COLO829 (cell line): ENCODE measurements around the gene SVBP.
"Not testable (repeated sequence)": the region's sequence is repeated elsewhere in the genome, so short reads cannot be mapped to it uniquely, and the experiment has no call there.

Experiments
- DNase-seq: peaks from one replicate; pipeline ENCODE4 v3.0.0; 2012; ENCODE audit warnings: low spot score

The SVBP gene

DNA sequence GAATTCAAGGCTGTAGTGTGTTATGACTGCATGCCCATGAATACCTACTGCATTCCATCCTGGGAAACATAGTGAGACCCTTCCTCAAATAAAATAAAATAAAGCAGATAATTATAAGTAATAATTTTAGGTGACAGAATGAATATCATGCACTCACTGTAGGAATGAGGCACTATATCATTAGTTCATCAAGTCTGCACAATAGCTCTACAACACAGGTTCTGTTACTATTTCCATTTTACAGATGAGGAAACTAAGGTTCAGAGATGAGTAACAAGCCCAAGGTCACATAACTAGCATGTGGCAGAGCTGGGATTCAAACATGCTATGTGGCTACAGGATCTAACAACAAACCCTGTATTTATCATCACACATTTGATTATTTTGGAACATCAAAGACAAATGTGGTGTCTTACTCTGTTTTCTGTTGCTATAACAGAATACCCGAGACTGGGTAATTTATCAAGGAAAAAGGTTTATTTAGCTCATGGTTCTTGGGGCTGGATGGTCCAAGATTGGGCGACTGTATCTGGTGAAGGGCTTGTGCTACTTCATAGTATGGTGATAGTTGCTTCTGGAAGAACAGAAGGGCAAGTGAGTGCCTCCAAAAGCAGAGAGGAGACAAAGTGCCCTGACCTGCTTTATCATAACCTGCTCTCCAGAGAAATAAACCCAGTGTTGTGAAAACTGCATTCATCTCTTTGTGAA is 24.4 kb upstream of the SVBP start:
- no peak for DNase-seq

DNA sequence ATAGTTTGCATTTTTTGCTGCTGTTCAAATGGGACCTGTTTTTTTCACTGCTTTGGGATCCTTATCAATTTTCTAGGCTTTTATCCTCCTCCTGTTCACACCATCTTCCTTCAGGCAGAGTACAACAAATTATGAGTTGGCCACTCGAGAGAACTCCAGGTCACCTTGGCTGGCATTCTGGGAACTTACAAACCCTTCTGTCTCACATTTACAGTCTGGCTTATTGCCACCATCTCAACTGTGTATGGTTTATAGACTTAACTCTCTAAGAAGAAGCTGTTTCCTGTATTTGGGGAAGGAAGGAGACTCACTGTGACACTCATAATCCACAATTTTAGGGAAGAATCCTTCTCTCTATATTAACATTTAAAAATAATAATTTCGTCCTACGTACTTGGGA is 23.8 kb upstream of the SVBP start:
- DNase-seq = no peak

DNA sequence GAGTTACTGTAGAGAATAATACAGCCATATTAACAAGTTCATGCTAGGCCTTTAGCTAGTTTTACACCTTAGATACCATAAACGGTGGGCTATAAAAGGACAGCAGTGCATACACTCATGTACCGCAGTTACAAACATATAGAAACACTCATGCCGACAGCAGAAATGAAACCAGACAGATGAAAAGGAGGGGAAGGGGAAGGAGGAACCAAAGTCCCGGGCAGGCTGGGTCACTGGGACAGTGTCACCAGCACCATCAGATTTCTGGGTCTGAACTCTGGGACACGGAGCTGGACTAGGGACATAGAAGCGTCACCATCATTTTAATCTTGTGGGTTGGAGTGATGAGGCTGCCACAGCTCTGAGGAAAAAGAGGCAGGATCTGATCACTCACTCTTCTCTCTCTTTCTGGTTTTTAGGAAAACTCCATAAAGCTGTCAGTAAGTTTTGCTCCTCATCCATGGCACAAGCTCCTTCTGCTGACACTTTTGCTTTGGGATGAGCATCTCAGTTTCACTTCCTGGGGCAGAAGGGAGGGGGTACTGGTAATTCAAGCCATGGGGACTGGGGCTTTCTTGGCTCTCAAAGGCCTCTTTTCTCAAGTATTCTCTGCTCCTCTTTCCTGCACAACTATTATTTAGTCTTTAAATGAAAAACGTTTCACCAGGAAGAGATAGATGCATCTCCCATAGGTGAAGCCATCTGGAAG is 21.4 kb upstream of the SVBP start:
- DNase-seq = no peak

DNA sequence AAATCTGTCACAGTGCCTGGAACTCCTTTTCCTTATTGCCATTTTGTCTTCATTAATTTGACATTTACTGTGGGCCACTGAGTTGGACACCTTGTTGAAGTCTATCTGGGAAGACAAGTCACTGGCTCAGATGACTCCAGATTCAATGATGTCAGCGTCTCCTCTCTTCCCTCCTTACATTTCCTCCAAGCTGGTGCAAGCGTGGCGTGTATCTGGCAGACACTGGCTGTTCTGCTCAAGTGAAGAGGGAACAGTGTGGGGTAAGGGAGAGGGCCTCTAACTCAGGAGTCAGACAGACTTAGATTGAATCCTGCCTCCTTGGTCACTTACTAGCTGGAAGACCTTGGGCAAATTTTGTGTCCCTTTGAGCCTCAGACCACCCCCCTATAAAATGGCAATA is 20.5 kb upstream of the SVBP start:
- DNase-seq = no peak

DNA sequence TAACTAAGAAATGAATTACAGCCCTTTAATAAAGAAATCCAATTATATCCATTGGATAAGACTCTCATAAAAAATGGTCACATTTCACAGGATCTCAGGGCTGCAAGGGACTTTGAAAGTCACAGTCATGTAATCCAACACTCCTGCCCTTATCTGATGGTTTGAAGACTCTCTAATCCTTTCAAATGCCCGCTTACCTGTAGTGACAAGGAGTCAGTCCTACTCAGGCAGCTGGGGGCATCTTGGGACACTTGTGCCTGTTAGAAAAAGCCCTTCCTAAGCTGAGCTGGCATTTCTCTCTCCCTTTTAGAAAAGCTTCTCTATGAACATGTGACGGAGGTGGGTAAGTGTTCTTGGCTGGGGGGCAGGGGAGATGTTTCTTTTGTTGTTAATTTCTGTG is 18.2 kb upstream of the SVBP start:
- no peak for DNase-seq

DNA sequence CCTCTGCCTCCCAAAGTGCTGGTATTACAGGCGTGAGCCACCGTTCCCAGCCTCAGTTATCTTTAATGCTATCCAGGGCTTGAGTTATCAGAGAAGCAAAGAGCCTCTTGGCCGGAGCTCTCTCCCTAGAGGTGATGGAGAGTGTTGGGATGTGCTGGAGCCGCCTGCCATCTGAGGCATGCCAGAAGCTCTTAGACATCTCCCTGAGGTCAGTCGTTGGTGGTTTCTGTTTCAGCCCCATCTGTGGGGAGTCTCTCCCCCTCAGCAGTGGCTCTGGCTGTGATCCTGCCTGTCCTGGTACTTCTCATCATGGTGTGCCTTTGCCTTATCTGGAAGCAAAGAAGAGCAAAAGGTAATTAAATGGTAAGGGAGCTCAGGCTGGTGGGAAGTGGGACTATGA is 17.6 kb upstream of the SVBP start:
- no peak for DNase-seq

DNA sequence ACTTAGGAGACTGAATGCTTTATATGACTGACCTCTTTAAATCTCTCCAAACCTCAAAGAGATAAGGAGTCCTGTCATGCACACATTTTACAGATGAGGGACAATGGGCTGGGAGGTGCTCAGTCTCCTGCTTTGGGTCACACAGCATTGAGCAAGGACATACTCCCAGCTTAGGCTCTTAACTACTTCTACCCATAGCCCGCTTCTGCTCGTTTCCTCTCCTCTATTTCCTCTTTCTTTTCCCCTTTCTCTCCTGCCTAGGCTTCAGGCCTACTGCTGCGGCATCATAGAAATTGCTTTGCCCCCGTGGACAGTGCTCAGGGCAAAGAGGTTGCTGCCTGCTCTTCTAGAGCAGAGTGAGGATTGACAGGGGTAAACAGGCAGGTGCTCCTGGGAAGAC is 16.8 kb upstream of the SVBP start:
- DNase-seq = no peak

DNA sequence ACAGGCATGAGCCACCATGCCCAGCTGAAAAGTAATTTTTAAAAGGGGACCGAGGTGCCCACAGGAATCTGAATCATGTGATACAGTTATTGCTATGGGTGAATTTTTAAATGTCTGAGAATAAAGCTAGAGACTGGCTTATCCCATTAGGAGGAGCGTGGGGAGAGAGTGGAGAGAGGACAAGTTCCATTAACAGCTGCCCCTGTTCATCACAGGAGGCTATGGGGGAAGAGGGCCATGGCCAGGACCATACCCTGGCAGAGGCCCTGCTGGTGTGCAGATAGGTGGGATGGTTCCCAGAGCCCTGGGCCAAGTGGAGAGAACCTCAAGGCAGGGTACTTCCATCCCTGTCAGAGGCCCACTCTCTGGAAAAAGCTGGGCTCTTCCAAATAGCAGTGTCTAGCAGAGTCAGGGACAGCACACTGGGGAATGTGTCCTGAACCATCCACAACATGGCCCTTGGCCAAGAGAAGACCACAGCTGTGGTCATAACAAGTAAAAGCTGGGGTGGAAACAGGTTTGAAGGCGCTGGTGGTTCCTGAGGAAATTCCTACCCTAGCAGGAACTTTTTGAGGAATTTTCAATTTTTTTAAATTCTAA is 15.5 kb upstream of the SVBP start:
- DNase-seq = no peak

DNA sequence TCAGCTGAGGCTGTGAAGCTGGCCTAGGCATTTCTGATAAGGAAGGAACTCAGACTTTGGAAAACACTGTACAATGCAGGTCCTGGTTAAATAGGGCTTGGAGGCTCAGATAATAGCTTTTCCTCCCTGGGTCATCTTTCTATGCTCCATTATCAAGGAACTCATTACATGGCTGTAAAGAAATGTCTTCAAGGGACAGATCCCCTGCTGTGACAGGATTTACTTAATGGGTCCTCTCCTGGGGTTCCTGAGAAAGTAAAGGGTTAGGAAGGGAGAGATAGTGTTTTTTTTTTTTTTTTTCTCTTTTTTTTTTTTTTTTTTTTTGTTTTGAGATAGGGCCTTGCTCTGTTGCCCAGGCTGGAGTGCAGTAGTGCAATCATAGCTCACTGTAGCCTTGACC is 14.1 kb upstream of the SVBP start:
- DNase-seq = no peak

DNA sequence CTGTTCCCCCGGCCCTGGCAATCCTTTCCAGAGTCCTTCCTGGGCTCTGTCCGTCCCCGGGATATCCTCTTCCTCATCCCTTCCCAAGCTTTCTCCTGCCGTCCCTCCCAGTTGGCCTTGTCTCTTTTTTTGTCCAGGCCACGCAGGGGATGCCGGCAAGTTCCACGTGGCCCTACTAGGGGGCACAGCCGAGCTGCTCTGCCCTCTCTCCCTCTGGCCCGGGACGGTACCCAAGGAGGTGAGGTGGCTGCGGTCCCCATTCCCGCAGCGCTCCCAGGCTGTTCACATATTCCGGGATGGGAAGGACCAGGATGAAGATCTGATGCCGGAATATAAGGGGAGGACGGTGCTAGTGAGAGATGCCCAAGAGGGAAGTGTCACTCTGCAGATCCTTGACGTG is 13.4 kb upstream of the SVBP start:
- no peak for DNase-seq

DNA sequence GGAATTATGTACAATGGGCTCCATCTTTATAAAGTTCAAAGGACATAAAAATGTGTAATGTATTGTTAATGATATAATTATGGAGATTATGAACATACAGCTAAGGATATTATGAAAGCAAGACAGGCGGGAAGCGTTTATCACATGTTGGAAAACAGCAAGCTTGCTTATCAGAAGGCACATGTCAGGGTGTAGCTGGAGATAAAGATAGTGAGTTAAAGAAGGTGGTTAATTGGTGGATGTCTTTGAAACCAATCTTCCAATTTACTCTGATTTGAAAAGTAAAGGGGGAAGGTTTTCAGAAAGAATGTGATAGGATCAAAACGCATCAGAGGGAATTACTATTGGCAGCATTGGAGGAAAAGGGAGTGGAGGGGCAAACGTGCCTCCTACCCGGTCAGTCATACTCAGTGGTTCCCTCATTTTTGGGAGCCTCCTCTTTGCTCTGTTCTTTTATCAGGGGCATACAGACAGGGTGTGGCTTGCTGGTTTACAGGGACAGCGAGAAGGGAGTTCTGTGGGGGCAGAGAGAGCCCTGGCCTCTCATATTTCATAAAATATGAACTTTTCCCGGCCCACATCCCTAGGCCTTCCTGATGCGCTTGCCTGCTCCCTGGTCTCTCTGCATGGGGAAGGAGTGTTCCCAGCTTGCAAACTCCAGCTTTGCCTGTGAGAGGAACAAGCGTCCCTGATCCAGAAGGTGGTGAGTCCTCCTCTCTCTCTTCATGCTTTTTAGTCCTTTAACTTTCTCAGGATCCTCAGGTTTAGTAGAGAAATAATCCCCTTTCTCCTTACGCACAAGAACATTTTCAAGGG is 8.0 kb upstream of the SVBP start:
- no peak for DNase-seq

DNA sequence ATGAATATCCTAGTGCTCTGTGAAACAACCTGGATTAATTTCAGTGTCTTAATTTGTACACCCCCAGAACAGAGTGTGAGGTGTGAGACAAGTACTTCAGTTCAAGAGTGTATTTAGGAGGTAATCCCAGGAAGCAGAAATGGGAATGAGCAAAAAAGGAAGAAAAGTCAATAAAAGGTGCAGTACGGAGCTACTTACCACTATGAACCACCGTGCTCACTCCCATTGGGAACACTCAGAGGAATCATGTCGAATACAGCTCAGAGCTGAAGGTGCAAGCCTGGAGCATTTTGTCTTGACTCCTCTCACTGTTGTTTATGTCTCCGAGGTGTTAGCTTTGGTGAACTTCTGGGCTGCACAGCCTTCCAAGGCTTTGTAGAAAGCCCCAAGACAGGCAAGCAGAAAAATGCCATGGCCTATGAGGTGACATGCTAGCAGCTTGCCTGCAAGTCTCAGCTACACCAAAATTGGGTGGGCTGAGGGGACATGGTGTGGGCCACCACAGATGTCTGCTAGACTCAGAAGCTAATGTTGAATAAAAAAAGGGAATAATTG is 7.4 kb upstream of the SVBP start:
- DNase-seq = no peak

DNA sequence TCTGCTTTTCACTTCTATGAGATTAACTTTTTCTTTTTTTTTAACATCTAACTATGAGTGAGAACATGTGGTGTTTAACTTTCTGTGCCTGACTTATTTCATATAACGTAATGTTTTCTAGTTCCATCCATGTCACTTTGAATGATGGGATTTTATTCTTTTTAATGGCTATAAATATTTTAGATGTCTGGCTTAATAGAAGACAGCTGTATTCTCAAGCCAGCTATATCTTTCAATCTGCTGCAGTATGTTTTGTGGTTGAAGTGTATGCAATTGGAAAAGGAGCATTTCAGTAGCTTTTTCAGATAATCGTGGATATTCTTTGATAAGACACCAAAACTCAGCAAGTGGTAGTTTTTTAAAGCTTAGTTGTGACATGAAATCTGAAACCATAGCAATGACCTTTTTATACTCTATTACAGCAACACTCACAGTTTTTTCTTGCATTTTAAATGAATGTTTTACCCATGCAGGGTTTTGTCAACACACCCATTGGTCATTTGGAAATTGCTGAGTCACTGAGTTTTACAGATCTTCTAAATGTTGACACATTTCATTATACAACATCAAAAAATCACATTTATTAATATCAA is 5.7 kb upstream of the SVBP start:
- DNase-seq = no peak

DNA sequence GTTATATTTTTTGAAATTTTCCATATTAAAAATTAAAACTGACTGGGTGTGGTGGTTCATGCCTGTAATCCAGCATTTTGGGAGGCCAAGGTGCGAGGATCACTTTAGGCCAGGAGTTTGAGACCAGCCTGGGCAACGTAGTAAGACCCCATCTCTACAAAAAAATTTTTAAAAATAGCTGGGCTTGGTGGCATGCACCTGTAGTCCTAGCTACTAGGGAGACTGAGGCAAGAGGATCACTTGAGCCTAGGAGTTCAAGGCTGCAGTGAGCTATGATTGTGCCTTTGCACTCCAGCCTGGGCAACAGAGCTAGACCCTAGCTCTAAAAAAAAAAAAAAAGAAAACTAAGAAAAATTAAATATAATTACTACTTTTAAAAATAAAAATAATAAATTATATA is 4.5 kb upstream of the SVBP start:
- DNase-seq = no peak

DNA sequence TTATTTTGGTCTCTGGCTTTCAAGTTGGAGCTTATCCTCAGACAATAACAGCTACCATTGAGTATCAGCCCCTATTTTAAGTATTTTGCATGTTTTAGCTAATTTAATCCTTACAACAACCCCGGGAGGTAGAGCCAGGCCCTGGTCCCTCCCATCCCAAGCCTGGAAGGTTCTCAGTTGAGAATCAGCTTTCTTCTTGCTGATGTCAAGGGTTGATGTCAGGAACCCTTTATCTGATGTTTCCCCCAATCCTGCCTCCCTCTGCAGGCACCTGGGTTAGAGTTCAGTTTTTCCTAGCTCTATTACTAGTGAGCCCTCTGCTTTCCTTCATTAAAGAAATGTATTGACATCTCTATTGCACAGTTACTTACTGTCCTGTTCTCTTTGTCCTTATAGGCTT is 3.6 kb upstream of the SVBP start:
- DNase-seq = no peak

DNA sequence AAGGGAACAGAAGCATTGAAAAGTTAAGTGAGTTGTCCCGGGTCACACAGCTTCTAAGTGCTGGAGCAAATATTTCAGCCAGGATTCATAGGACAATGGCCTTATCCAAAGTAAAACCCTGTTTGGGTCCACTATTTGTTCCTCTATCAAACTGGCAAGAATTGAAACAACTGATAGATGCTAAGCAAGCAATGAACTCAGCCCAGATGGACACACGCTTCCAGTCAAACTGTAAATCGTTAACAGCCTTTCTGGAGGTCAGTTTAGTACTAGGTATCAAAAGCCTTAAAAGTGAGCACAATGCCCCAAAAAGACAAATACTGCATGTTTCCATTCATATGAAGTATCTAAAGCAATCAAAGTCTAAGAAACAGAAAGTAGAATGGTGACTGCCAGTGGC is 779 bp upstream of the SVBP start:
- DNase-seq = no peak

DNA sequence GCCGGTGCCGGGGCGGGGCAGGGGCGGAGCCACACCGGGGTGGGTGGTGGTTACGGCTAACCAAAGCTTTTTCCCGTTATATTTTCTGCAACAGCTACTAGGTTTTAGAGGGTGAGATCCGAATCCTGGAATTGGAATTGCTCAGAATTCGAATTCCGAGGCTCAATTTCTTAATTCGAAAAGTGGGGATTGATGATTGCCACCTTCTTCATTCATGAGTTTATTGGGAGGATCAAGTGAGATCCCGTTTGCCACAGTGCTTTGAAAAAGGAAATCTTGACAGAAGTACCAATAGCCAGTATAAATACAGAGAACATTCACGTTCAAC is 207 bp upstream of the SVBP start:
- no peak for DNase-seq

DNA sequence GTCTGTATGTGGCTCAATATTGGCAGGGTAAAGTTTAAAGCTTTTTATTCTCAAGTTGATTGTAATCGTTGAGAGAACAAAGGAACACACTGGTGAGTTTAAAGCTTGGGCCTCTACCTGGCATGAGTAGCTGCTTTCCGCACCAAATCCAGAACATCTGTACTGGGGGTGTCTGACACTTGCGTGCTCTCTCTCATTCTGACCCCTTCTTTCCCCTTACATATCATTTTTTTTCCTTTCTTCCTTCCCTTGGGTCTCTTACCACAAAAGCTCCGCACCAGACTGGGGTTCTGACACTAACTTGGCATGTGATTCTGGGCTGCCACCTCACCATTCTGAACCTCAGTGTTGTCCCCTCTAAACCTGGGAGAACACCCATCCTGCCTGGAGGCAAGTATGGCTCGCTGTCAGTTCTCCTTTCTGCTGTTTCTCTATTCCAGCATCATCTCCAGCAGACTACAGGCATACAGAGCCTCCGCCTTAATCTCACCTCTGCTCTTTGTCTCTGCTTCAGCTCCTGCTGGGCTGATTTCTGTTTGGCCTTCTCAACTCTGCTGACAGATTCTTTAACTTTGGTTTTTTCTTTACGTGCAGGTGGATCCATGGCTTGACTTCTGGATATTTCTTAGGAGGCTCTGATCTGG is 1.1 kb downstream of the SVBP start:
- DNase-seq = no peak

DNA sequence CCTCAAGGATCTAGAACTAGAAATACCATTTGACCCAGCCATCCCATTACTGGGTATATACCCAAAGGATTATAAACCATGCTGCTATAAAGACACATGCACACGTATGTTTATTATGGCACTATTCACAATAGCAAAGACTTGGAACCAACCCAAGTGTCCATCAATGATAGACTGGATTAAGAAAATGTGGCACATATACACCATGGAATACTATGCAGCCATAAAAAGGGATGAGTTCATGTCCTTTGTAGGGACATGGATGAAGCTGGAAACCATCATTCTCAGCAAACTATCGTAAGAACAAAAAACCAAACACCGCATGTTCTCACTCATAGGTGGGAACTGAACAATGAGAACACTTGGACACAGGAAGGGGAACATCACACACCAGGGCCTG is 2.4 kb downstream of the SVBP start:
- DNase-seq = not testable (repeated sequence)

DNA sequence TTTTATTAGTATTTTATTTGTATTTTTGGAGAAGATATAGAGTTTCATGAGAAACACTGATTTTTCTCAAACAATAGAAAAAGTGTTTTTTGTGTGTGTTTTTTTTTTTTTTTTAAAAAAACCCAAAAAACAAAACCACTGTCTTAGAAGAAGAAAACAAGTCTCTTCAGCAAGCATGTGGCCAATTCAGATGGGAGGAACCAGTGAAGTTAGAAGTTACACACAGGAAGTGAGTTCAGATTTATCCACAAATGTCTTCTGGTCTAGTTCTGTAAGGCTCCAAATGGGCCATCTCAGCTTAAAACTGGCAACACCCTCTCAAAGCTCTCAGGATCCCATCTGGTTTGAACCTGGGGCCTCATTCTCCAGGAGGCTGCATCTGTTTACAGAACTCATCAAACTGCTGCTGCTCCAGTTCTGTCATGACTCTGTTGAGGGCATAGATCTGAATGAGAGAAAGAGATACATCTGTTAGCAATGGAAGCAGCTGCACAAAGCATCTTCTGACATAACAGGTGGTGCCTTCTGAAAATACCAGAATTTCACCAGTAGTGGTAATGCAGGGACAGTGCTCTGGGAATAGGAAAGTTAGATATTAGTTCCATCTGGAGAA is 10.0 kb downstream of the SVBP start:
- no peak for DNase-seq

DNA sequence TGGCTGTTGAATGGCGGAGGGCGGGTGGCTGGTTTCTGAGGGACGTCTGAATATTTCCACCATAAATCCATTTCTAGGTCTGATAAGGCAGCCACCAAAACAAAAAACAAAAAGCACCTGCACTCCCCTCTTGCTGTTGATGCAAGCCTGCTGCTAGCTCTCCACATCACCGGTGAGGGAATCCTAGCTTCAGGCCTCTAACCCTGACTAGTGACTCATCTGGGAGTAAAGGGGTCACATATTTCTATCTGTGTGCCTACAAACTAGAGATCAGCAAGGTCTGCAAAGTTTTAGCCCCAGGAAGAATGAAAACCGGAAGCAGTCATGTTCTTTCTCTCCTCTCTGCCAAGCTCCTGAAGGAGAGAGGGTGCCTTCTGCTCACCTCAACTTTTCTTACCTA is 10.6 kb downstream of the SVBP start:
- DNase-seq = no peak
